NT2/D1 (cell line): ENCODE data around the gene KATNAL1.
"Not testable (repeated sequence)": the region's sequence is repeated elsewhere in the genome, so short reads cannot be mapped to it uniquely, and the experiment has no call there.

Experiments used
- DNase-seq: peaks from one replicate; pipeline ENCODE4 v3.0.0-alpha.2; 2011; ENCODE audit warnings: low read depth, low spot score
- H3K27me3 ChIP-seq: 2 replicates; pipeline ENCODE4 v1.6.0; 2011; ENCODE audit warnings: mild to moderate bottlenecking; ENCODE audit not compliant: insufficient read length, insufficient read depth
- H3K36me3 ChIP-seq: 2 replicates; pipeline ENCODE4 v1.6.1; 2011; ENCODE audit warnings: mild to moderate bottlenecking, low read length, mixed read lengths; ENCODE audit not compliant: insufficient read depth, insufficient read length
- H3K4me1 ChIP-seq: 2 replicates; pipeline ENCODE4 v1.5.1; 2011; ENCODE audit not compliant: insufficient read depth, insufficient read length
- H3K4me3 ChIP-seq: 2 replicates; pipeline ENCODE4 v1.5.1; 2011; ENCODE audit warnings: low read depth; ENCODE audit not compliant: insufficient read length
- H3K9ac ChIP-seq: 2 replicates; pipeline ENCODE4 v1.6.0; 2011; ENCODE audit warnings: low read depth; ENCODE audit not compliant: insufficient read length
- H3K9me3 ChIP-seq: 2 replicates; pipeline ENCODE4 v1.5.1; 2011; ENCODE audit warnings: mild to moderate bottlenecking, low read length; ENCODE audit not compliant: insufficient read depth
- SUZ12 ChIP-seq: IDR thresholded peaks from 2 replicates; pipeline ENCODE4 v1.6.1; 2011; ENCODE audit not compliant: insufficient read length, insufficient read depth; ENCODE audit errors: extremely low read depth
- YY1 ChIP-seq: IDR thresholded peaks from 2 replicates; pipeline ENCODE4 v1.6.1; 2011; ENCODE audit not compliant: insufficient read length, insufficient read depth
- ZNF274 ChIP-seq: IDR thresholded peaks from 2 replicates; pipeline ENCODE4 v1.6.1; 2011; ENCODE audit warnings: mild to moderate bottlenecking, low read depth, low read length

Gene KATNAL1

GRCh38 chr13:30276178-30276577 is 31.2 kb downstream of the KATNAL1 start:
- TF ChIP-seq SUZ12 (no peak), ZNF274 (no peak)
- DNase-seq = no peak
- Histone ChIP-seq H3K9ac (no peak overlapping the region), H3K36me3 (peaks cover 8% of the 10 kb centered on the region), H3K4me3 (no peak overlapping the region), H3K27me3 (no peaks in the 10 kb centered on the region), H3K4me1 (no peaks in the 10 kb centered on the region), H3K9me3 (no peaks in the 10 kb centered on the region)

GRCh38 chr13:30274083-30274482 is 33.3 kb downstream of the KATNAL1 start:
- H3K9ac ChIP-seq = no peak overlapping the region
- no peaks in the 10 kb centered on the region for H3K9me3 ChIP-seq
- H3K4me3 ChIP-seq = no peak overlapping the region
- TF ChIP-seq YY1 (no peak), SUZ12 (no peak), ZNF274 (no peak)
- no peaks in the 10 kb centered on the region for H3K4me1 ChIP-seq
- peaks cover 4% of the 10 kb centered on the region for H3K36me3 ChIP-seq
- H3K27me3 ChIP-seq = no peaks in the 10 kb centered on the region
- no peak for DNase-seq

- not testable (repeated sequence) for H3K9me3 ChIP-seq, H3K4me1 ChIP-seq, H3K36me3 ChIP-seq, DNase-seq, H3K4me3 ChIP-seq, H3K9ac ChIP-seq, H3K27me3 ChIP-seq
Measured at GRCh38 chr13:30270035-30270434, 37.3 kb downstream of the KATNAL1 start.

GRCh38 chr13:30268673-30269072 is 38.7 kb downstream of the KATNAL1 start:
- Histone ChIP-seq H3K36me3 (no peaks in the 10 kb centered on the region), H3K9me3 (no peaks in the 10 kb centered on the region), H3K9ac (no peak overlapping the region), H3K27me3 (no peaks in the 10 kb centered on the region), H3K4me1 (no peaks in the 10 kb centered on the region), H3K4me3 (no peak overlapping the region)
- TF ChIP-seq YY1 (no peak), SUZ12 (no peak), ZNF274 (no peak)
- no peak for DNase-seq

- Histone ChIP-seq H3K4me3 (no peak overlapping the region), H3K4me1 (no peaks in the 10 kb centered on the region), H3K27me3 (no peaks in the 10 kb centered on the region), H3K9ac (no peak overlapping the region), H3K36me3 (no peaks in the 10 kb centered on the region), H3K9me3 (no peaks in the 10 kb centered on the region)
- DNase-seq = no peak
- no peak for TF ChIP-seq YY1
- no peak for TF ChIP-seq SUZ12
- no peak for TF ChIP-seq ZNF274
Measured at GRCh38 chr13:30266756-30267155, 40.6 kb downstream of the KATNAL1 start.

GRCh38 chr13:30259149-30259733 is 48.1 kb downstream of the KATNAL1 start:
- H3K9ac ChIP-seq, DNase-seq, H3K4me1 ChIP-seq, H3K4me3 ChIP-seq, H3K27me3 ChIP-seq, H3K9me3 ChIP-seq: not testable (repeated sequence)
- H3K36me3 ChIP-seq = peaks cover 10% of the 10 kb centered on the region

- no peaks in the 10 kb centered on the region for H3K4me1 ChIP-seq
Measured at GRCh38 chr13:30257468-30258099, 49.8 kb downstream of the KATNAL1 start.

More at GRCh38 chr13:30257468-30258099, 49.8 kb downstream of the KATNAL1 start:
- TF ChIP-seq SUZ12 (no peak), YY1 (no peak), ZNF274 (no peak)
- Histone ChIP-seq H3K27me3 (no peaks in the 10 kb centered on the region), H3K9ac (no peak overlapping the region), H3K36me3 (peaks cover 10% of the 10 kb centered on the region), H3K9me3 (no peaks in the 10 kb centered on the region; the same call in 1 of the 2 replicates), H3K4me3 (no peak overlapping the region)
- no peak for DNase-seq
